ENCODE results near the gene CCDC97.

CCDC97 gene

GRCh38 chr19:41299046-41299754 lies 10.8 kb upstream of the CCDC97 start:
- DNase-seq, result no peak

GRCh38 chr19:41299755-41300089 lies 10.2 kb upstream of the CCDC97 start:
- DNase-seq, result no peak

GRCh38 chr19:41300555-41300954 lies 9.4 kb upstream of the CCDC97 start:
- no peak for DNase-seq

GRCh38 chr19:41302624-41303351 lies 7.2 kb upstream of the CCDC97 start:
- DNase-seq, result peak; percentile 74 to 81

GRCh38 chr19:41303954-41304353 lies 6.0 kb upstream of the CCDC97 start:
- DNase-seq, result no peak

- no peak for DNase-seq
Observed at GRCh38 chr19:41304706-41305483, 5.1 kb upstream of the CCDC97 start.

- DNase-seq, result no peak
Observed at GRCh38 chr19:41305927-41306793, 3.8 kb upstream of the CCDC97 start.

- no peak for DNase-seq
Observed at GRCh38 chr19:41307090-41307875, 2.7 kb upstream of the CCDC97 start.

- DNase-seq, result peak in 1 of 2 experiments; percentile 19
Observed at GRCh38 chr19:41307954-41308449, 2.0 kb upstream of the CCDC97 start.

- DNase-seq, result peak; percentile 98
Observed at GRCh38 chr19:41308450-41309179, 1.4 kb upstream of the CCDC97 start.

GRCh38 chr19:41309180-41310032 lies 566 bp upstream of the CCDC97 start:
- DNase-seq, result peak in 1 of 2 experiments; percentile 47

- no peak for DNase-seq
Observed at GRCh38 chr19:41311072-41311471, 1.1 kb downstream of the CCDC97 start.

GRCh38 chr19:41311613-41312012 lies 1.6 kb downstream of the CCDC97 start:
- no peak for DNase-seq

- DNase-seq, result no peak
Observed at GRCh38 chr19:41316306-41316920, 6.4 kb downstream of the CCDC97 start.

GRCh38 chr19:41318696-41319499 lies 8.9 kb downstream of the CCDC97 start:
- DNase-seq, result no peak

GRCh38 chr19:41319500-41320184 lies 9.7 kb downstream of the CCDC97 start:
- no peak for DNase-seq

- DNase-seq, result no peak
Observed at GRCh38 chr19:41320185-41320518, 10.2 kb downstream of the CCDC97 start.

GRCh38 chr19:41320568-41320967 lies 10.6 kb downstream of the CCDC97 start:
- DNase-seq, result no peak
